Measurements from ENCODE around the gene RNF151. TPM values are rescaled to one million over a fixed set of nuclear protein-coding genes. Genes with fewer than 3 reads are reported as not detected.
A peak's percentile ranks its signal among the peaks of the same experiment; 100 is the strongest.

RNF151 gene
- total RNA-seq, 2 experiments from 2014 or later: not detected

DNA sequence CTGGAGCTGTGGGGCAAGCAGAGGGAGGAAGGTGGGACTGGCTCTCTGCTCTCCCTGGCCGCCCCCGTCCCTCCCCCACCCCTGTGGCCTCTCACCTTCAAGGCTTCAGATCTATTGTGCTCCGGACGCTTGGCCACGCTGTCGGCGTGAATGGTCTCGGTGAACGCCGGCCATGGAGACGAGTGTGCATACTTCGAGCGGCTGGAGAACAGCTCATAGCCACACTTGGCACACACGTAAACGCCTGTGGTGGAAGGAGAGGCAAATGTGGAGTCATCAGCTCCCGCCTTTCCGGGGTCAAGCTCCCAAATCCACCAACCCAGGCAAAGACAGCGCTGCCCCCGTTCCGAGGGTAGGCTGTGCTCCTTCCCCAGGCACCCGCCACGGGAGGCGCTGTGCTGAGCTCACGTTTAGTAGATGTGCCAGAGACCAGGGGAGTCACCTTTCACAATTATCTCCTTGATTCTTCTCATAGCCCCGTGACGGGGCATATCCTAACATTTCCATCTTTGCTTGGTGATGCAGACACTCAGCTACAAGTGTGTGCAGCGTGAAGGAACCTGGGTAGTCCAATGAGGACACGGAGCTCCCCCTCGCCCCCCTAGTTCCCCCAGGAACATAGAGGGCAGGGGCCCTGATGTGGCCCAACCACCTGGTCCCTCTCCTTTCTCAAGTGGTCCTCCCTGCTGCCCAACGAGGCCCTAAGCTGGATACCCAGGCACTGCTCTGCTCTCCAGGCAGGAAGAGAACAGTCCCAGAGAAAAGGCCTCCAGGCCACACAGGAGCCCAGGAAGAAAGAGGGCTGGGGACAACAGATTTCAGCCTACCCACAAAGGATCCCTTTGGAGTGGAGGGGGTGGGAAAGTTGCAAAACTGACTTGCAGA, 25.3 kb upstream of the RNF151 start:
- H3K27me3 Mint-ChIP-seq: no peaks in the 10 kb centered on the region
- Histone ChIP-seq H3K36me3 (ENCODE audit: insufficient read depth, low read length) (peaks cover 20% of the 10 kb centered on the region), H3K9me3 (ENCODE audit: control insufficient read depth in 1 of 2, insufficient read depth in 1 of 2, low read length in 2 of 2) (no peaks in the 10 kb centered on the region), H3K27ac (ENCODE audit: low read depth in 1 of 2, low read length in 2 of 2) (no peak overlapping the region), H3K27me3 (ENCODE audit: control insufficient read depth in 1 of 2, insufficient read depth in 2 of 2, low read length in 2 of 2) (no peaks in the 10 kb centered on the region), H3K4me3 (ENCODE audit: low read length) (no peak overlapping the region), H3K4me1 (ENCODE audit: insufficient read depth, low read length) (peaks cover 28% of the 10 kb centered on the region)
- intact Hi-C loops (cut with DNase I, micrococcal nuclease): loop anchor here (5.0 kb wide), 3 partner anchors 51 to 174 kb away; partner anchors contain the start of genes NUBP2 (in 1 of the 2) and SPSB3 (in 1 of the 2)
- peak overlapping the region; percentile 93 for H3K4me3 Mint-ChIP-seq
- POLR2A ChIA-PET: interaction anchor here (1.3 to 2.0 kb wide), 2 partner anchors 20 to 51 kb away, joined by 3 to 4 read pairs; no protein-coding TSS in a partner anchor
- CTCF ChIA-PET: no interaction called here
- H3K9me3 Mint-ChIP-seq: no peaks in the 10 kb centered on the region
- peaks cover 13% of the 10 kb centered on the region for H3K36me3 Mint-ChIP-seq (ENCODE audit: low read depth)
- TF ChIP-seq, protein P1, sequence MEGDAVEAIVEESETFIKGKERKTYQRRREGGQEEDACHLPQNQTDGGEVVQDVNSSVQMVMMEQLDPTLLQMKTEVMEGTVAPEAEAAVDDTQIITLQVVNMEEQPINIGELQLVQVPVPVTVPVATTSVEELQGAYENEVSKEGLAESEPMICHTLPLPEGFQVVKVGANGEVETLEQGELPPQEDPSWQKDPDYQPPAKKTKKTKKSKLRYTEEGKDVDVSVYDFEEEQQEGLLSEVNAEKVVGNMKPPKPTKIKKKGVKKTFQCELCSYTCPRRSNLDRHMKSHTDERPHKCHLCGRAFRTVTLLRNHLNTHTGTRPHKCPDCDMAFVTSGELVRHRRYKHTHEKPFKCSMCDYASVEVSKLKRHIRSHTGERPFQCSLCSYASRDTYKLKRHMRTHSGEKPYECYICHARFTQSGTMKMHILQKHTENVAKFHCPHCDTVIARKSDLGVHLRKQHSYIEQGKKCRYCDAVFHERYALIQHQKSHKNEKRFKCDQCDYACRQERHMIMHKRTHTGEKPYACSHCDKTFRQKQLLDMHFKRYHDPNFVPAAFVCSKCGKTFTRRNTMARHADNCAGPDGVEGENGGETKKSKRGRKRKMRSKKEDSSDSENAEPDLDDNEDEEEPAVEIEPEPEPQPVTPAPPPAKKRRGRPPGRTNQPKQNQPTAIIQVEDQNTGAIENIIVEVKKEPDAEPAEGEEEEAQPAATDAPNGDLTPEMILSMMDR (IDR thresholded peaks at IDR 0.05): no peak
- H3K4me1 Mint-ChIP-seq (ENCODE audit: low read depth): peaks cover 18% of the 10 kb centered on the region
- no peak for ATAC-seq (ENCODE audit: poor library complexity)
- H3K27ac Mint-ChIP-seq: no peak overlapping the region
- no peak for DNase-seq

DNA sequence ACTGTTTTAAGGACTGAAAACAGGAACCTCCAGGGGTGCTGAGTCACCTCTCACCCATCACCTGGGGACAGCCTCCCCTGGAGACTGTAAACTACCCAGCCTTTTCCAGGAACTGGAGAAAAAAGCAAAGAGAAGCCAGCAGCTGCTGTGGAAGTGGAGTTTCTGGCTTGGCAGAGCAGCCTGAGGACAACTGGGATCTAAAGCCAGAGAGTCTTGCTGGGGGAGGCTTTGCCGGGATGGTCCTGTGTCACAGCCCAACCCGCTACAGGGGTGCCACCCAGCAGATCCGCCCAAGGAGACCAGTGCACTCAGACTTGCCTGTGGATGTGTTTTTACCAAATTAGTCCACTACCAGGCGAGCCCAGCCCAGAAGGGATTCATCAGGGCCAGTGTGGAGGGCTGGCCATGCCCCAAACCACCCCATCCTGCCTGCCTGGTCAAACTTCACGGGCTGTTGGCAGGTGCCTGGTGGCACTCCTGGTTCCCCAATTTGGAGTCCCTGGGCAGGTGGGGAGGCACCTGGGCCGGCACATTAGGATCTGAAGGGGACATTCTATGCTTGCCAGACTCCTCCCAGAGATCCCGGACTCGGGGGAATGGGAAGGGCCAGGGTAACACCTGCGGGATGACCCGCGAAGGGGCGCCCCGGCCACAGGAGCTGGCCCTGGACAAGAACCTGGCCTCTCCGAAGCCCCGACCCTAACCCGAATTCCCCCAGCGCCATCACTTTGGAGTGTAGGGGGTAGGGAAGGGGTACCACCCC, 24.4 kb upstream of the RNF151 start:
- ATAC-seq (ENCODE audit: poor library complexity) (no peak), DNase-seq (peak in 1 of 14 experiments; percentile 44)
- H3K27me3 Mint-ChIP-seq: no peaks in the 10 kb centered on the region
- H3K9me3 Mint-ChIP-seq: no peaks in the 10 kb centered on the region
- H3K36me3 Mint-ChIP-seq (ENCODE audit: low read depth): peaks cover 13% of the 10 kb centered on the region
- Histone ChIP-seq H3K27ac (ENCODE audit: low read depth in 1 of 2, low read length in 2 of 2) (no peak overlapping the region), H3K36me3 (ENCODE audit: insufficient read depth, low read length) (peaks cover 20% of the 10 kb centered on the region), H3K27me3 (ENCODE audit: control insufficient read depth in 1 of 2, insufficient read depth in 2 of 2, low read length in 2 of 2) (no peaks in the 10 kb centered on the region), H3K9me3 (ENCODE audit: control insufficient read depth in 1 of 2, insufficient read depth in 1 of 2, low read length in 2 of 2) (no peaks in the 10 kb centered on the region), H3K4me3 (ENCODE audit: low read length) (peak overlapping the region; percentile 92), H3K4me1 (ENCODE audit: insufficient read depth, low read length) (peaks cover 28% of the 10 kb centered on the region)
- TF ChIP-seq, protein P1 (IDR thresholded peaks at IDR 0.05): no peak
- peaks cover 18% of the 10 kb centered on the region for H3K4me1 Mint-ChIP-seq (ENCODE audit: low read depth)
- CTCF ChIA-PET: no interaction called here
- no peak overlapping the region for H3K27ac Mint-ChIP-seq
- intact Hi-C loops (cut with DNase I, micrococcal nuclease): loop anchor here (5.0 kb wide), 3 partner anchors 50 to 175 kb away; partner anchors contain the start of genes NUBP2 (in 1 of the 2) and SPSB3 (in 1 of the 2)
- peak overlapping the region; percentile 93 for H3K4me3 Mint-ChIP-seq
- POLR2A ChIA-PET: interaction anchor here (0.7 to 1.6 kb wide), 3 partner anchors 23 to 115 kb away, joined by 3 to 23 read pairs (median 3); partner anchors contain the start of genes FAHD1, HAGH and RPS2
